ENCODE measurements around the gene GLO1.

- TF ChIP-seq POLR2A (IDR thresholded peaks at IDR 0.05; ENCODE audit: low read depth, low read length) (no peak), SPI1 (IDR thresholded peaks at IDR 0.05; ENCODE audit: low read depth, low read length) (no peak), POLR2AphosphoS5 (IDR thresholded peaks at IDR 0.05; ENCODE audit: low read depth, low read length) (no peak), TAF1 (IDR thresholded peaks at IDR 0.05; ENCODE audit: low read depth, low read length) (no peak), PAX5 (IDR thresholded peaks at IDR 0.05; ENCODE audit: insufficient read depth, low read length, severe bottlenecking) (no peak)
Observed at GRCh38 chr6:38676974-38677544, 25.9 kb downstream of the GLO1 start.
